HepG2 (cell line): ENCODE data around the gene TBC1D16. TPM values are rescaled to one million over a fixed set of nuclear protein-coding genes. Genes with fewer than 3 reads are reported as not detected.

Experiments
- BRF2 ChIP-seq: sonication (generic); formaldehyde crosslinking; IDR thresholded peaks from 2 replicates; pipeline ENCODE4 v1.8.1; 2022; ENCODE audit warnings: mild to moderate bottlenecking, missing genetic modification reagents
- FOXM1 ChIP-seq: sonication (generic); formaldehyde crosslinking; IDR thresholded peaks from 2 replicates; pipeline ENCODE4 v1.5.0; 2020; ENCODE audit warnings: missing genetic modification reagents
- GTF3A ChIP-seq: sonication (generic); formaldehyde crosslinking; conservative IDR thresholded peaks from 2 replicates; pipeline ENCODE4 v1.4.0; 2020; ENCODE audit warnings: mild to moderate bottlenecking, missing genetic modification reagents
- KMT2B ChIP-seq: IDR thresholded peaks from 2 replicates; pipeline ENCODE4 v1.6.1; 2016; ENCODE audit warnings: missing genetic modification reagents, missing compliant biosample characterization
- MXI1 ChIP-seq: IDR thresholded peaks from 3 replicates; pipeline ENCODE4 v1.6.1; 2012; ENCODE audit warnings: low read depth, low read length, inconsistent platforms, borderline replicate concordance
- ONECUT2 ChIP-seq: sonication (generic); formaldehyde crosslinking; IDR thresholded peaks from 2 replicates; pipeline ENCODE4 v1.4.0; 2020; ENCODE audit warnings: missing genetic modification reagents
- SNAI1 ChIP-seq: sonication (generic); formaldehyde crosslinking; IDR thresholded peaks from 2 replicates; pipeline ENCODE4 v1.5.0; 2020; ENCODE audit warnings: mild to moderate bottlenecking, missing genetic modification reagents, borderline replicate concordance
- SP140L ChIP-seq: sonication (generic); formaldehyde crosslinking; IDR thresholded peaks from 2 replicates; pipeline ENCODE4 v1.4.0; 2020; ENCODE audit warnings: missing genetic modification reagents, borderline replicate concordance
- SRSF9 ChIP-seq: fragments of 200-400 bp; formaldehyde crosslinking; IDR thresholded peaks from 2 replicates; pipeline ENCODE4 v1.6.1; 2018; ENCODE audit warnings: borderline replicate concordance, mild to moderate bottlenecking, low read depth, low read length; ENCODE audit not compliant: insufficient read depth, poor library complexity, severe bottlenecking
- STAG1 ChIP-seq: sonication (generic); formaldehyde crosslinking; IDR thresholded peaks from 2 replicates; pipeline ENCODE4 v1.4.0; 2020; ENCODE audit warnings: missing genetic modification reagents
- ZMYM2 ChIP-seq: sonication (generic); formaldehyde crosslinking; IDR thresholded peaks from 2 replicates; pipeline ENCODE4 v1.8.0; 2022; ENCODE audit warnings: mild to moderate bottlenecking, missing genetic modification reagents
- ZNF136 ChIP-seq: sonication (generic); formaldehyde crosslinking; IDR thresholded peaks from 2 replicates; pipeline ENCODE4 v1.8.1; 2022; ENCODE audit warnings: low read depth, mild to moderate bottlenecking, moderate library complexity, missing genetic modification reagents
- ZNF34 ChIP-seq: sonication (generic); formaldehyde crosslinking; IDR thresholded peaks from 2 replicates; pipeline ENCODE4 v1.4.0; 2020; ENCODE audit warnings: mild to moderate bottlenecking, missing genetic modification reagents, borderline replicate concordance
- ZNF44 ChIP-seq: sonication (generic); formaldehyde crosslinking; IDR thresholded peaks from 2 replicates; pipeline ENCODE4 v1.5.1; 2020; ENCODE audit warnings: mild to moderate bottlenecking, missing genetic modification reagents
- ZNF687 ChIP-seq: sonication (generic); formaldehyde crosslinking; IDR thresholded peaks from 2 replicates; pipeline ENCODE4 v1.5.1; 2020; ENCODE audit warnings: mild to moderate bottlenecking, missing genetic modification reagents, moderate library complexity
- ZNF788 ChIP-seq: sonication (generic); formaldehyde crosslinking; IDR thresholded peaks from 2 replicates; pipeline ENCODE4 v1.5.0; 2020; ENCODE audit warnings: mild to moderate bottlenecking, missing genetic modification reagents, borderline replicate concordance
- ZNF891 ChIP-seq: sonication (generic); formaldehyde crosslinking; IDR thresholded peaks from 2 replicates; pipeline ENCODE4 v1.5.0; 2020; ENCODE audit warnings: mild to moderate bottlenecking, missing genetic modification reagents
- polyA plus RNA-seq, 8 experiments: library from polyadenylated mRNA; depleted of rRNA in 3 of 8; stranded (reverse) in 7 of 8; unstranded in 1 of 8; fragments of >200 nt; fragmentation: Illumina TruSeq in 4 of 8; extraction: Trizol in 4 of 8; gene quantifications; 2 replicates each; pipeline versions ENCODE4 v1.2.1 to v1.2.3, GENCODE V29; 2011 to 2016; ENCODE audit warnings: low read depth in 4 of 8, missing spikeins in 1 of 8, mixed read lengths in 1 of 8; ENCODE audit not compliant: insufficient read depth in 1 of 8
- total RNA-seq, 5 experiments: library from RNA; depleted of rRNA; stranded (reverse); fragments of >200 nt; fragmentation: Illumina TruSeq; extraction: Trizol; gene quantifications; 2 replicates each; pipeline ENCODE4 v1.2.3, GENCODE V29; 2016; ENCODE audit warnings: low read depth in 1 of 5
- TF ChIP-seq, protein P1 (sequence below): IDR thresholded peaks from 2 replicates; pipeline ENCODE4 v1.6.1; 2018; ENCODE audit warnings: missing genetic modification reagents, mild to moderate bottlenecking, missing compliant biosample characterization
- TF ChIP-seq, protein P2 (sequence below): sonication (generic); formaldehyde crosslinking; IDR thresholded peaks from 2 replicates; pipeline ENCODE4 v1.4.0; 2020; ENCODE audit warnings: missing genetic modification reagents

TBC1D16 gene
- total and polyA plus RNA-seq, 2 of the 13 experiments (the other 11 are each of a cell fraction or from before 2014, with no cell fraction given), result 14.9 to 24.9 TPM

DNA sequence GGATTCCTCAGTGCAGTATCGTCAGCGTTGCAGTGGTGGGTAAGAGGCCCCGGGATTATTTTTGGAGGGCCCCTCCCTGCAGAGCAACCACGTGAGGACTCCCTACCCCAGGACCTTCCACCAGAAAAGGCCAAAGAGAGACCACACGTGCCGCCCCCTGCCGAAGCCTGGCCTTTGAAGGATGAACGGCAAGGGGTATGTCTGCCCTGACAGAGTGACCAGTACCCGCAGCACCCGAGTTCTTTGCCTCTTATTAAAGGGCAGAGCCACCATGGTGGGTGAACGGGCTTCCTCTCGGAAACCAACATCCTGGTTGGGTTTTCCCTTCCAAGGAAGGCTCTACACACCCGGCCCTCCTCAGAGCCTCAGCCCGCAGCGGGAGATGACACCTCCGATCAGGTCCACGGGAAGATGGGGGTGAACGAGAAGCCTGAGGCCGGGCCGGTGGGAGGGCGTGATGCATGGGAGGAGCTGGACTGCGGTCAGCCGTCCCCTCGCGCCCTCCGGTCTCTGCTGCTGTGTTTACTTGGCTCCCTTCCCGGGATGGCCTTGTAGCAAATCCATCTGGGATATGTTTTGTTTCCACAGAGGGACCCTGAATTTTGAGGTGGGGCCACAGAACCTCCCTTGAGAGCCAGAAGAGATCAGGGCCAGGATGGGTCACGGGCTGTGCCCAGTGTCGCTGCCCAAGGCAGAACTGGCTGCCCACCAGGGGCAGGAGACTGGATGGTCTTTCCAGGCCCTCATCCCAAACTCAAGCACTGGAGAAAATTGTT is 49.1 kb downstream of the TBC1D16 start (continued):
- TF ChIP-seq ZNF34 (CRISPR knock-in tag) (peak; percentile 63; the same call in 1 of the 2 replicates), GTF3A (CRISPR knock-in tag) (no peak; the same call in 1 of the 2 replicates), SP140L (no peak), ZNF687 (CRISPR knock-in tag) (peak; percentile 97), ONECUT2 (no peak), BRF2 (CRISPR knock-in tag) (peak; percentile 81; the same call in 1 of the 2 replicates), KMT2B (no peak; the same call in 1 of the 2 replicates), ZNF44 (CRISPR knock-in tag) (peak; percentile 19; the same call in 1 of the 2 replicates), ZNF788 (peak; percentile 96; the same call in 1 of the 2 replicates), MXI1 (peak; percentile 56; the same call in 1 of the 3 replicates), ZMYM2 (CRISPR knock-in tag) (no peak), STAG1 (CRISPR knock-in tag) (no peak; the same call in 1 of the 2 replicates), ZNF891 (CRISPR knock-in tag) (peak; percentile 73; the same call in 1 of the 2 replicates), FOXM1 (CRISPR knock-in tag) (no peak), SNAI1 (CRISPR knock-in tag) (no peak), ZNF136 (CRISPR knock-in tag) (no peak), SRSF9 (no peak)
- TF ChIP-seq, protein P1, sequence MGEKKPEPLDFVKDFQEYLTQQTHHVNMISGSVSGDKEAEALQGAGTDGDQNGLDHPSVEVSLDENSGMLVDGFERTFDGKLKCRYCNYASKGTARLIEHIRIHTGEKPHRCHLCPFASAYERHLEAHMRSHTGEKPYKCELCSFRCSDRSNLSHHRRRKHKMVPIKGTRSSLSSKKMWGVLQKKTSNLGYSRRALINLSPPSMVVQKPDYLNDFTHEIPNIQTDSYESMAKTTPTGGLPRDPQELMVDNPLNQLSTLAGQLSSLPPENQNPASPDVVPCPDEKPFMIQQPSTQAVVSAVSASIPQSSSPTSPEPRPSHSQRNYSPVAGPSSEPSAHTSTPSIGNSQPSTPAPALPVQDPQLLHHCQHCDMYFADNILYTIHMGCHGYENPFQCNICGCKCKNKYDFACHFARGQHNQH (CRISPR knock-in tag), result peak; percentile 88
- TF ChIP-seq, protein P2, sequence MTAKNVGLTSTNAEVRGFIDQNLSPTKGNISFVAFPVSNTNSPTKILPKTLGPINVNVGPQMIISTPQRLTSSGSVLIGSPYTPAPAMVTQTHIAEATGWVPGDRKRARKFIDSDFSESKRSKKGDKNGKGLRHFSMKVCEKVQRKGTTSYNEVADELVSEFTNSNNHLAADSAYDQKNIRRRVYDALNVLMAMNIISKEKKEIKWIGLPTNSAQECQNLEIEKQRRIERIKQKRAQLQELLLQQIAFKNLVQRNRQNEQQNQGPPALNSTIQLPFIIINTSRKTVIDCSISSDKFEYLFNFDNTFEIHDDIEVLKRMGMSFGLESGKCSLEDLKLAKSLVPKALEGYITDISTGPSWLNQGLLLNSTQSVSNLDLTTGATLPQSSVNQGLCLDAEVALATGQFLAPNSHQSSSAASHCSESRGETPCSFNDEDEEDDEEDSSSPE (CRISPR knock-in tag), result peak; percentile 72; the same call in 1 of the 2 replicates
